ENCODE measurements around the gene PSMA7.

The PSMA7 gene

GRCh38 chr20:62162765-62163484 lies 19.7 kb upstream of the PSMA7 start:
- no peak for TF ChIP-seq CTCF (conservative IDR thresholded peaks at IDR 0.05)
- no peak for TF ChIP-seq ZFX (IDR thresholded peaks at IDR 0.05)

DNA sequence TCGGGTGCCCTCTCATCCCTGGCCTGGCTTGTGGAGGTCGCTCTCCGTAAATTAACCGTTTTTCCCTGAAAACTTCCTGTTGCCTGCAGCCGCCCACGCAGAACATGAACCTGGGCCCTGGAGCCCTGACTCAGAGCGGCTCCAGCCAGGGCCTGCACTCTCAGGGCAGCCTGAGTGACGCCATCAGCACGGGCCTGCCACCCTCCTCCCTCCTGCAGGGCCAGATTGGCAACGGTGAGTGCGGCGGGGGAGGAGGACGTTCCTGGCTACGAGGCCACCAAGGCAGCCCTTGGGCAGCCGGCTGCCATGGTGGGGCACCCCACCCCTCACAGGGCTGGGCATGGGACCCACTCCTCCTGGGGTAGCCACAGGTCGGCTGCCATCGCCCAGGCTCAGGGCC lies 18.2 kb upstream of the PSMA7 start:
- TF ChIP-seq ZFX (IDR thresholded peaks at IDR 0.05): no peak
- TF ChIP-seq CTCF (conservative IDR thresholded peaks at IDR 0.05): no peak
- no peak overlapping the region for H3K27ac ChIP-seq

More at GRCh38 chr20:62162765-62163484, 19.7 kb upstream of the PSMA7 start:
- no peak overlapping the region for H3K27ac ChIP-seq

GRCh38 chr20:62160876-62161275 lies 17.7 kb upstream of the PSMA7 start:
- TF ChIP-seq CTCF (conservative IDR thresholded peaks at IDR 0.05) (no peak), ZFX (IDR thresholded peaks at IDR 0.05) (no peak)
- H3K27ac ChIP-seq: no peak overlapping the region

GRCh38 chr20:62160253-62160652 lies 17.1 kb upstream of the PSMA7 start:
- H3K27ac ChIP-seq: no peak overlapping the region
- TF ChIP-seq ZFX (IDR thresholded peaks at IDR 0.05): no peak
- TF ChIP-seq CTCF (conservative IDR thresholded peaks at IDR 0.05): no peak

GRCh38 chr20:62159839-62160238 lies 16.6 kb upstream of the PSMA7 start:
- no peak overlapping the region for H3K27ac ChIP-seq
- TF ChIP-seq ZFX (IDR thresholded peaks at IDR 0.05): no peak

- TF ChIP-seq ZFX (IDR thresholded peaks at IDR 0.05) (no peak), CTCF (conservative IDR thresholded peaks at IDR 0.05) (no peak)
- no peak overlapping the region for H3K27ac ChIP-seq
Observed at GRCh38 chr20:62159052-62159451, 15.9 kb upstream of the PSMA7 start.

DNA sequence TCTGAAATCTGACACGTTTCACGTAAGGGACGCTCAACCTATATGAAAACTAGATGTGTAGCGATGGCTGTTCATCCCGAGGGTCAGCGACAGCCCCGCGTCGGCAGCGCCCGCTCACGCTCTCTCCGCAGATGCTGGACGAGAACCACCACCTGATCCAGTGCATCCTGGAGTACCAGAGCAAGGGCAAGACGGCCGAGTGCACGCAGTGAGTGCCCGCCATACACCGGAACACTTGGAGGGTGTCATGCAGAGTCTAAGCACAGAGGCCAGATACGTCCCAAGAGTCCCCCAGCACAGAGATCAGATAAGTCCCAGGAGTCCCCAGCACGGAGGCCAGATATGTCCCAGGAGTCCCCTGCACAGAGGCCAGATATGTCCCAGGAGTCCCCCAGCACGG lies 15.3 kb upstream of the PSMA7 start:
- no peak for TF ChIP-seq ZFX (IDR thresholded peaks at IDR 0.05)
- no peak for TF ChIP-seq CTCF (conservative IDR thresholded peaks at IDR 0.05)
- no peak overlapping the region for H3K27ac ChIP-seq

DNA sequence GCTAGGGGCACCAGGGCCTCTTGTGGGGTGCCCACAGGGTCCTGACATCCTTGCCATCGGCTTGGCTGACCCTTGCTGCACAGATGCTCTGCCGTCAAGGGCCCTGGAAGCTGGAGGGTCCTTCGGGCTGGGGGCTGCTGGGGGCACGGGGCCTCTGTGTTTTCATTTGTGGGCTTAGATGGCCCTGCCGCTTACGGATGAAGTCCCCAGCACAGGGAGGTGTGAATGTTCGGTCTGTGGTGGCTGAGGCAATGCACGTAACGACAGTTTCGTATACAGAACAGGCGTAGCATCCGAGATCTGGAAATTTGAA lies 14.8 kb upstream of the PSMA7 start:
- no peak overlapping the region for H3K27ac ChIP-seq
- TF ChIP-seq ZFX (IDR thresholded peaks at IDR 0.05): no peak
- TF ChIP-seq CTCF (conservative IDR thresholded peaks at IDR 0.05): no peak
